ENCODE results near the gene HNRNPCL1. TPM values are rescaled to one million over a fixed set of nuclear protein-coding genes. Genes with fewer than 3 reads are reported as not detected.
A peak's percentile ranks its signal among the peaks of the same experiment; 100 is the strongest.
"Not testable (repeated sequence)": the region's sequence is repeated elsewhere in the genome, so short reads cannot be mapped to it uniquely, and the experiment has no call there.

HNRNPCL1 gene
- 0.18 TPM in 1 of 2 replicates, not detected in the other for total RNA-seq (2016; rRNA removed; fragmentation: Illumina TruSeq; extraction: Trizol)
- total RNA-seq (2016; cell fraction: cytosol; rRNA removed; fragmentation: Illumina TruSeq; extraction: Trizol; ENCODE audit: low read depth) = not detected in 2 replicates
- not detected in 2 replicates for total RNA-seq (2016; cell fraction: insoluble cytoplasmic fraction; rRNA removed; fragmentation: Illumina TruSeq; extraction: Trizol)
- total RNA-seq (2016; cell fraction: membrane; rRNA removed; fragmentation: Illumina TruSeq; extraction: Trizol) = not detected in 2 replicates
- total RNA-seq (2016; cell fraction: nucleus; rRNA removed; fragmentation: Illumina TruSeq; extraction: Trizol) = not detected in 2 replicates
- polyA plus RNA-seq (2011; rRNA removed) = not detected in 2 replicates
- not detected in 2 replicates for polyA plus RNA-seq (2011; cell fraction: cytosol; rRNA removed)
- polyA plus RNA-seq (2011; cell fraction: nucleus; rRNA removed) = not detected in 2 replicates
- polyA plus RNA-seq (2012) = not detected in 2 replicates
- polyA plus RNA-seq (2016; cell fraction: cytosol; fragmentation: Illumina TruSeq; extraction: Trizol; ENCODE audit: low read depth) = not detected in 2 replicates
- polyA plus RNA-seq (2016; cell fraction: insoluble cytoplasmic fraction; fragmentation: Illumina TruSeq; extraction: Trizol; ENCODE audit: low read depth) = not detected in 2 replicates
- polyA plus RNA-seq (2016; cell fraction: membrane; fragmentation: Illumina TruSeq; extraction: Trizol; ENCODE audit: low read depth) = not detected in 2 replicates
- polyA plus RNA-seq (2016; cell fraction: nucleus; fragmentation: Illumina TruSeq; extraction: Trizol; ENCODE audit: insufficient read depth, low read depth) = not detected in 2 replicates
- not detected in 2 replicates for polyA minus RNA-seq (2011; rRNA and poly(A)+ RNA removed; ENCODE audit: low replicate concordance)
- polyA minus RNA-seq (2011; cell fraction: cytosol; rRNA and poly(A)+ RNA removed) = not detected in 2 replicates
- not detected in 2 replicates for polyA minus RNA-seq (2011; cell fraction: nucleus; rRNA and poly(A)+ RNA removed)
- not detected for Bru-seq, nascent RNA
- BruChase-seq, experiment 1, labeled RNA remaining after a 6-hour chase = not detected
- percentile 17 among the genes with signal in this experiment for BruChase-seq, experiment 2, labeled RNA remaining after a 2-hour chase
- long read RNA-seq, experiment 1 = 0 reads
- long read RNA-seq, experiment 2 = 0 reads

DNA sequence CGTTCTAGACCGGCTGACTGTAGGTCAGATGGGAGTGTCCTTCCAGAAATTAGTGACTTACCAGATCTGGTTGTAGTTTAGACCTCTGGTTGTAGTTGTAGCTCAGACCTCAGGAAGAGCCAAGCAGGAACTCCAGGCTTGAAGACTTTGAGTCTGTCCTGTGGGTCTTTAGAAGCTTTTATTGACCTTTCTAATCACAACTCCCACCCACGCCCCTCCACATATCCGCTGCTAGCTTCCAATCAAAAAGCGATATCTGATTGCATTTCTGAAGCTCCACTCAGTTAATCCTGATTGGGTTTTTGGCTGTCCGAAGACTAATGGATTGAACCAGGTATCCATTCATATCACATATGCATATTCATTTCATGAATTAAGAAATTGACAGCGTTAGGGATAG is at the start of gene HNRNPCL1:
TSS of gene HNRNPCL1 (minus strand) at position 101 of the 400 bp plus-strand sequence. CDS start 431 bp downstream, outside the sequence.
- H3K4me3 ChIP-seq (replicated peaks in 1 of 3; ENCODE audit: insufficient read depth in 1 of 3, low read depth in 2 of 3, low read length in 3 of 3); ATAC-seq; H3K79me2 ChIP-seq (ENCODE audit: insufficient read depth, low read length); FAIRE-seq; BruUV-seq (replicated peaks); CTCF ChIA-PET (ENCODE audit: low intra/inter-chr PET ratio, low total read pairs); H3K4me2 ChIP-seq (ENCODE audit: low read depth, low read length); H2AFZ ChIP-seq (ENCODE audit: low read length); intact Hi-C loops (cut with micrococcal nuclease; ENCODE audit: unreplicated experiment); DNase-seq (ENCODE audit: low spot score); POLR2A ChIA-PET; H3K9ac ChIP-seq (ENCODE audit: insufficient read depth, low read depth, low read length); H3K27me3 ChIP-seq (ENCODE audit: control insufficient read depth in 1 of 2, insufficient read depth in 2 of 2, low read length in 2 of 2); H4K20me1 ChIP-seq (ENCODE audit: insufficient read depth, low read length); H3K9me3 ChIP-seq (ENCODE audit: low read length); H3K4me1 ChIP-seq (ENCODE audit: insufficient read depth, low read length); H3K27ac ChIP-seq (ENCODE audit: extremely low read length, insufficient read depth, low read length); in situ Hi-C loops (cut with HindIII; ENCODE audit: extremely low pct_ligation_motif_present, low pct_unique_long_range_greater_than_20kb); H3K36me3 ChIP-seq (replicated peaks in 1 of 2; ENCODE audit: control insufficient read depth in 1 of 2, insufficient read depth in 2 of 2, low read length in 2 of 2): not testable (repeated sequence)
- 19% methylated on average over 6 of the region's 7 CpGs for WGBS (ENCODE audit: low lambda C conversion rate)

DNA sequence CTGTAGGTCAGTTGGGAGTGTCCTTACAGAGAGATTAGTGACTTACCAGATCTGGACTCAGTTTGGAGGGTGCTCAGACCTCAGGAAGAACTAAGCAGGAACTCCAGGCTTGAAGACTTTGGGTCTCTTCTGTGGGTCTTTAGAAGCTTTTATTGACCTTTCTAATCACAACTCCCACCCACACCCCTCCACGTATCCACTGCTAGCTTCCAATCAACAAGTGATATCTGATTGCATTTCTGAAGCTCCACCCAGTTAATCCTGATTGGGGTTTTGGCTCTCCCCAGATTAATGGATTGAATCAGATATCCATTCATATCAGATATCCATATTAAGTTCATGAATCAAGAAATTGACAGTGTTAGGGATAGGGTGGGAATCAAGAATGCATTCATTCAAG is 49.6 kb upstream of the HNRNPCL1 start, which contains the start of gene PRAMEF10:
TSS of gene PRAMEF10 (minus strand) at position 101 of the 400 bp plus-strand sequence. CDS start 2,423 bp downstream, outside the sequence.
- CTCF ChIA-PET (ENCODE audit: low intra/inter-chr PET ratio, low total read pairs); H4K20me1 ChIP-seq (ENCODE audit: insufficient read depth, low read length); H3K27ac ChIP-seq (ENCODE audit: extremely low read length, insufficient read depth, low read length); H2AFZ ChIP-seq (ENCODE audit: low read length); H3K4me1 ChIP-seq (ENCODE audit: insufficient read depth, low read length); FAIRE-seq; H3K4me3 ChIP-seq (replicated peaks in 1 of 3; ENCODE audit: insufficient read depth in 1 of 3, low read depth in 2 of 3, low read length in 3 of 3); in situ Hi-C loops (cut with HindIII; ENCODE audit: extremely low pct_ligation_motif_present, low pct_unique_long_range_greater_than_20kb); H3K9ac ChIP-seq (ENCODE audit: insufficient read depth, low read depth, low read length); H3K9me3 ChIP-seq (ENCODE audit: low read length); POLR2A ChIA-PET; BruUV-seq (replicated peaks); H3K27me3 ChIP-seq (ENCODE audit: control insufficient read depth in 1 of 2, insufficient read depth in 2 of 2, low read length in 2 of 2); H3K4me2 ChIP-seq (ENCODE audit: low read depth, low read length); H3K79me2 ChIP-seq (ENCODE audit: insufficient read depth, low read length); DNase-seq (ENCODE audit: low spot score); ATAC-seq; H3K36me3 ChIP-seq (replicated peaks in 1 of 2; ENCODE audit: control insufficient read depth in 1 of 2, insufficient read depth in 2 of 2, low read length in 2 of 2); intact Hi-C loops (cut with micrococcal nuclease; ENCODE audit: unreplicated experiment): not testable (repeated sequence)
- WGBS (ENCODE audit: low lambda C conversion rate) = no CpG with 5 or more reads among the region's 1 CpG

GRCh38 chr1:12886101-12886500 is 37.6 kb upstream of the HNRNPCL1 start, which contains the start of gene PRAMEF4:
PRAMEF4 (minus strand) TSS chr1:12886201; CDS start chr1:12883394, 2,807 bp downstream.
- intact Hi-C loops (cut with micrococcal nuclease; ENCODE audit: unreplicated experiment); in situ Hi-C loops (cut with HindIII; ENCODE audit: extremely low pct_ligation_motif_present, low pct_unique_long_range_greater_than_20kb): not testable (repeated sequence)

GRCh38 chr1:12878453-12878852 is 29.9 kb upstream of the HNRNPCL1 start:
- CTCF ChIA-PET (ENCODE audit: low intra/inter-chr PET ratio, low total read pairs); H4K20me1 ChIP-seq (ENCODE audit: insufficient read depth, low read length); intact Hi-C loops (cut with micrococcal nuclease; ENCODE audit: unreplicated experiment); H3K79me2 ChIP-seq (ENCODE audit: insufficient read depth, low read length); FAIRE-seq; H3K36me3 ChIP-seq (replicated peaks in 1 of 2; ENCODE audit: control insufficient read depth in 1 of 2, insufficient read depth in 2 of 2, low read length in 2 of 2); BruUV-seq (replicated peaks); H3K9ac ChIP-seq (ENCODE audit: insufficient read depth, low read depth, low read length); H3K4me3 ChIP-seq (replicated peaks in 1 of 3; ENCODE audit: insufficient read depth in 1 of 3, low read depth in 2 of 3, low read length in 3 of 3); H3K27me3 ChIP-seq (ENCODE audit: control insufficient read depth in 1 of 2, insufficient read depth in 2 of 2, low read length in 2 of 2); in situ Hi-C loops (cut with HindIII; ENCODE audit: extremely low pct_ligation_motif_present, low pct_unique_long_range_greater_than_20kb); H3K4me1 ChIP-seq (ENCODE audit: insufficient read depth, low read length); H3K9me3 ChIP-seq (ENCODE audit: low read length); H2AFZ ChIP-seq (ENCODE audit: low read length); POLR2A ChIA-PET; H3K4me2 ChIP-seq (ENCODE audit: low read depth, low read length); DNase-seq (ENCODE audit: low spot score); ATAC-seq; H3K27ac ChIP-seq (ENCODE audit: extremely low read length, insufficient read depth, low read length): not testable (repeated sequence)
- 38% methylated on average over 4 of the region's 4 CpGs for WGBS (ENCODE audit: low lambda C conversion rate)

More at GRCh38 chr1:12886101-12886500, 37.6 kb upstream of the HNRNPCL1 start, which contains the start of gene PRAMEF4:
- H3K27ac ChIP-seq (ENCODE audit: extremely low read length, insufficient read depth, low read length); H3K4me1 ChIP-seq (ENCODE audit: insufficient read depth, low read length); H3K4me3 ChIP-seq (replicated peaks in 1 of 3; ENCODE audit: insufficient read depth in 1 of 3, low read depth in 2 of 3, low read length in 3 of 3); H3K36me3 ChIP-seq (replicated peaks in 1 of 2; ENCODE audit: control insufficient read depth in 1 of 2, insufficient read depth in 2 of 2, low read length in 2 of 2); DNase-seq (ENCODE audit: low spot score); H3K9me3 ChIP-seq (ENCODE audit: low read length); H2AFZ ChIP-seq (ENCODE audit: low read length); H3K27me3 ChIP-seq (ENCODE audit: control insufficient read depth in 1 of 2, insufficient read depth in 2 of 2, low read length in 2 of 2); BruUV-seq (replicated peaks); POLR2A ChIA-PET; H3K4me2 ChIP-seq (ENCODE audit: low read depth, low read length); H3K9ac ChIP-seq (ENCODE audit: insufficient read depth, low read depth, low read length); FAIRE-seq; CTCF ChIA-PET (ENCODE audit: low intra/inter-chr PET ratio, low total read pairs); H3K79me2 ChIP-seq (ENCODE audit: insufficient read depth, low read length); ATAC-seq; H4K20me1 ChIP-seq (ENCODE audit: insufficient read depth, low read length): not testable (repeated sequence)
- WGBS (ENCODE audit: low lambda C conversion rate) = 0% methylated on average over 3 of the region's 3 CpGs

Measured in HepG2 (cell line).